GM13976 (cell line): Measurements from ENCODE around the gene WNT3A.
"Not testable (repeated sequence)": the region's sequence is repeated elsewhere in the genome, so short reads cannot be mapped to it uniquely, and the experiment has no call there.

ENCODE experiments used
- DNase-seq: peaks from one replicate; pipeline ENCODE4 v3.0.0; 2012; ENCODE audit warnings: low spot score
- CTCF ChIP-seq: IDR thresholded peaks from 2 replicates; pipeline ENCODE4 v1.5.1; 2012; ENCODE audit warnings: borderline replicate concordance, mild to moderate bottlenecking; ENCODE audit not compliant: insufficient read depth; ENCODE audit errors: extremely low read depth, missing control alignments, control extremely low read depth
- in situ Hi-C: fragments of 300-500 bp; cut with MboI; formaldehyde crosslinking; loops from one replicate; pipeline ENCODE4 v1.12.0; 2022; ENCODE audit warnings: low sequenced_read_pairs, mixed read lengths, inconsistent platforms; ENCODE audit not compliant: unreplicated experiment

Gene WNT3A

GRCh38 chr1:227973724-227974288 is 33.0 kb upstream of the WNT3A start:
- in situ Hi-C loops, DNase-seq: not testable (repeated sequence)

DNA sequence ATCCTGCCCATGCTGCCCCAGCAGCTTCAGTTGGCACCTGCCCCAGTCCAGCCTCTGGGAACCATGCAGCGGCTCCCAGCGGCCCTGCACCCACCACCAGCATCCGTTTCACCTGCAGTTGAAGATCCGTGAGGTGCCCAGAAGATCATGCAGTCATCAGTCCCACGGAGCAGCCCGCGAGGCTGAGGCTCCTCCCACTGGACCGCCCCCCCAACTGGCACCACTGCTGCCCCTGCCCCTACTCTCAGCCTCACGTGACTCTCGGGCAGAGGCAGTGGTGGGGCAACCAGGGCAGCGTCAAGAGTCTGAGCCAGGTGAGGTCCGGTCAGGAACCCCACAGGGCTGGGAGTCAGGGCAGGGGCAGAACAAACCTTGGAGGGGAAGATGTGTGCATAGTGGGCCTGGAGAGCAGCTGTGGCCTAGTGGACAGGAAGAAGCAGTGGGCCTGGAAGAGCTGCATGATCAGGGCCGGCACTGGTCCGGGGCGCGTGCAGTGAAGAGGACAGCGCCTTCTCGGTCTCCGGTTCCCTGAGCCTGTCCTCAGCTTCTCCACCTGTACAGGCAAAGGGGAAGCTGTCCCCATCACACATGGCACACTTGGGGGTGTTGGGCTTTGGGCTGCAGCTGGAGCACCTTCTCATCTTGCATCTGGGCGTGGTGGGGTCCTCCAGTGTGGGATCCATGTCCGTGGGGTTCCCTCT is 31.1 kb upstream of the WNT3A start:
- in situ Hi-C loops, DNase-seq: not testable (repeated sequence)

DNA sequence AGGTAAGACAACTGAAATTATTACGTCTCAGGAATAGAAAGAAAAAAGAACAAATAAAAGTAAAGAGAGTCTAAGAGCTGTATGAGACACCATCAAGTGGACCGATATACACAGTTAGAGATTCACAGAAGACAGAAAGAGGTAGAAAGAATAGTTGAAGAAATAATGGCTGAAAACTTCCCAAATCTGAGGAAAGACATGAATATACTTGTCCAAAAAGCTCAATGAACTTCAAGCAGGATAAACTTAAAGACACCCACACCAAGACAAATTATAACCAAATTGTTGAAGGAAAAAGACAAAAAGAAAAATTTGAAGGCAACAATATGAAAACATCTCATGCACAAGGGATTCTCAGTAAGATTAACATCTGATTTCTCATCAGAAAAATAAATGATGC is 19.6 kb upstream of the WNT3A start:
- TF ChIP-seq CTCF = no peak
- no peak for DNase-seq
- in situ Hi-C loops = no loop called here

DNA sequence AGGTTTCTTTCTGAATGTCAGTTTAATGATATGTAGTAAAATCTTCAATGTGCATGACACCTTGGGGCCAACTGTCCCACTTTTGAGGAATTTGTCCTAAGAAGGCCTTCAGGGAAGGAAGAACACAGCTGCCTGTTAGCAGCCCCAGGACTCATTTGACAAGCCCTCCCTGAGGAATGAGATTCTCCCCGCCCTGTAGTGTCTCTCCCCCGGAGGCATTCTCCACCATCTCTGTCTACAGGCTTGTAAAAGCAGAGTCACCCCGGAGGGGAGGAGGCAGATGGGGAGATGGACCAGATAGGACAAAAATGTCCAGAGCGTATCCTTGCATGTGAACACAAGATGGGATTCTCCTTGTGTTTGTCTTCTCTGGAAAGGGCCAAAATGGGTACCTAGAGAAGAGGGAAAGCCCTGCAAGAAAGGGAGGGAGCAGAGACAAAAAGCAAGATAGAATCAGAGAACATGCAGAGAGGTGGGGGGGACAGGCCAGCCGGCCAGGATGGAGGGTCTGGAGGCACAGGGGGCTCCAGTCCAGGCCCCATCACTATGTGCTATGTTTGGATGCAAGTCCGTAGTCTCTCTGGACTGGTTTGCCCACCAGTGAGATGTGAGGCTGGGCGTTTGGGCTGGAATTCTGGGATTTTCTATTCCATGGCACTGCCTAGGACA is 12.0 kb upstream of the WNT3A start:
- TF ChIP-seq CTCF = no peak
- no peak for DNase-seq
- in situ Hi-C loops = no loop called here

- no peak for DNase-seq
- in situ Hi-C loops = no loop called here
- TF ChIP-seq CTCF = no peak
Measured at GRCh38 chr1:227996187-227996950, 10.4 kb upstream of the WNT3A start.

DNA sequence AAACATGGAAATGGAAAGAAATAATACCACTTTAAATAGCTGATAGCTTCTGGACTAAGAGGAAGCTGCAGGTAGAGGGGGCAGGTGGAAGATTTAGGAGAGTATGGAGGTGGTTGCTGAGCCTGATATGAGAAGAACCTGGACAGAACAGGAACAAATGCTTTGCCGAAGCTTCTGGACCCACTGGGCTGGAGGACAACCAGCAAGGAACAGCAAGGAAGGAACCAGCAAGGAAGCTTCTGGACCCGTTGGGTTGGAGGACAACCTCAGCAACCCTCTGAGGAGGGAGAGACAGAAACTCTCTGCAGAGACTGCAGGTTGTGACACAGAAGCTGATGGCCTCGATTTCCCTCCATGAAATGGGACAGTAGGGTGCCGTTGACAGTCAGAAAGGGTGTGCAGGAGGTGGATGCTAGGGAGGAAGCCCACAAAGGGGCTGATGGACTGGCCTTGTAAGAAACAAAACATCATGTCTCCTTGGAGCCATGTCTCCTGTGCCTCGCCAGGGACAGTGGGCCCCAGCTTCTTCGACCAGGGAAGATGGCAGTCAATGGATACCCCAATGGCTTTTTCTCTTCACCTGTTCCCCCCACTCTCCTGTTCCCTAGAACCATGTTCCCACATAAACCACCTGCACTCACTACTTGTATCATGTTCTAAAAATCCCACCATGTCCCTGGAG is 8.3 kb upstream of the WNT3A start:
- no peak for DNase-seq
- in situ Hi-C loops = no loop called here
- no peak for TF ChIP-seq CTCF
